Activated CD4-positive, alpha-beta T cell treated with anti-CD3 and anti-CD28 coated beads, Interleukin-2, amount 50 U/mL, for 16 hours (primary cell): Measurements from ENCODE around the gene TMCC1.
"Not testable (repeated sequence)": the region's sequence is repeated elsewhere in the genome, so short reads cannot be mapped to it uniquely, and the experiment has no call there.

Experiments
- DNase-seq: peaks from one replicate; pipeline ENCODE4 v3.0.0-alpha.2; 2020

Gene TMCC1

DNA sequence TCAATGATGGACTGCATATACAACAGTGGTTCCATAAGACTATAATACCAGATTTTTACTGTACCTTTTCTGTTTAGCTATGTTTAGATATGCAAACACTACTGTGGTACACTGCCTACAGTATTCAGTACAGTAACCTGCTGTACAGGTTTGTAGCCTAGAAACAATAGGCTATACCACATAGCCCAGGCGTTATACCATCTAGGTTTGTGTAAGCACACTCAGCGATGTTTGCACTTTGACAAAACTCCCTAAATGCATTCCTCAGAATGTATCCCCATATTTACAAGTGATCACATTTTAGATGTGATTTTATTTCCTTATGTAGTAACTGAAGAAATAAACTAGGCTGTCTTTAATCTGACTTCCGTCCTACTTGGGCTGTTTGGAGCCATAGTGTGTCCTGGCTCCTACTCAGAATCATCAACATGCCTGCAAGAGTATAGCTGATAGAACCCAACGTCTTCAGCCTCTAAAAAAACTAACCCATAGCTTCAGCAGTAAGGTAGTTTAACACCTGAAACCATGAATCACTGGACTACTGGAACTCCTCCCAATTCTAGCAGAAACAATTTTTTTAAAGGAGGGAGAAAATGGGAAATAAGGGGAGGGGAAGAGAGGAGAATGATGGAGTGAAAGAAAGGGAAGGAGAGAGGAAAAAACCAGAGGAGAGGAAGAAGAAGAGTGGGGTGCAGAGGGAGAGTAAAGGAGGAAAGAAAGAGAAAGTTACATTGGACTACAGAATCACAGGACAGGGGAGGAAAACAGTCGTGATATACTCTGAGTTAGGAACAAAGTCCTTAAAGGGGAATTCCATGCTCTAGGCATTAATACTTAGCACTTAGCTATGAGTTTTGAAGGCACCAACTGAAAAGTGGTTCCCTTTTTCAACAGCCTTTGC lies 219.4 kb downstream of the TMCC1 start:
- DNase-seq, result no peak

DNA sequence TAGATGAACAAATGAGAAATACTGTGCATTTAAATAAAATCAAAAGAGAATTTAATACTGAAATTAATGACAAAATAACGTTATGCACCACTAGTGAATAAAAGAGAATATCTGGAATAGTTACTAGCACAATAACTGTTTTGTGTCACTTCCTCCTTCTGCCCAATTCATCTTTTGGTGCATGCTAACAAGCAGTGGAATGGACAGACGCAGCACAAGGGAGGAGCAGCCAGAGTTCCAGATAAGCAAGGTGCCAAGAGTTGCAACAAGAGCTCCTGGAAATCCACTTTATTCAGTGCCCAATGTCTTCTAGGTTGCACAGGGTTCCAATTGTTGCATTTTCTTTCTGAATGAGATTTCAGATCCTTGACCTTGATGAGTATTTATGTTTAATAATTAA lies 220.5 kb downstream of the TMCC1 start:
- DNase-seq, result no peak

DNA sequence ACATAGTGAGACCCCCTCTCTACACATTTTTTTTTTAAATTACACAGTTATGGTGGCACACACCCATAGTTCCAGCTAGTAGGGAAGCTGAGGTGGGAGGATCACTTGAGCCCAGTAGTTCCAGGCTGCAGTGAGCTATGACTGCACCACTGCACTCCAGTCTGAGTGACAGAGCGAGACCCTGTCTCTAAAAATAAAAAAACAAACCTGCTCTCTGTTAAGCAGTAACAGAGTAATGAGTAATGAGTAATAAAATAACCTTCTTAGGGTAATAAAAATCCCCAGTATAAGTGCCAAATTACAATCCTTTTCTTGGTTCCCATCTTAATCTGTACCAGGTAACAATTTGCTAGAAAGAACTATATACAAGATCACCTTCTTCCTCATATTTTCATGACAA lies 221.1 kb downstream of the TMCC1 start:
- DNase-seq, result no peak

DNA sequence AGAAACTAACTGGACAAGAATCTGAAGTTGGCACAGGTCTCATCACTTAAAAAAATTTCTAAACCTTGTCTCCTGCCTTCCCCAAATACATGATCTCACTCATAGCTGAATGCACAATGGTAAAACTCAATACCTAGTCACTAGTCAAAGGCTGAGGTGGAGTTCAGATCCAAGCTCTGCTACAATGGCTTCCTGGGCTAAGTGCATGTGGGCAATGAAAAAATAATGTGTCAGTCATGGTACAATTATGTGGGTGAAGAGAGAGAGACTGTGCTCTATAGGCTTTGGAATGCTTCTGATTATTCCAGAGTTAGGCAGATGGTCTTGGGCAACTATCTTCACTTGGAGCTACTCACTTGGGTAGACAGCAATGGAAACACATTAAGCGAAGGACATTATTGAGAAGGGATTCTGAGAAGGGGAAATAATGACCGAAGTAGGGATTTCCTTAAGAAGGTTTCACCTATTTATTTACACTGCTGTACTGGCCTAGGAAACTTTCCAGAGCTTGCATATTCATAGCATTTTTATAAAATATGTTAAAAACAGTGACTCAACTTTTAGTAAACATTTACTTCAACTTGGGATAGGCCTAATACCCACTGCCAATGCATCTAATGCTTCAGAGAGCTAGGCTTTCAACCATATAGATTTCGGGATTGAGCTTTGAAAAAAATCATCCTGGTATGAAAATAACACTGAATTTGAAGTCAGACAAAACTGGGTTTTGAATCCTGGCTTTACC lies 228.3 kb downstream of the TMCC1 start:
- no peak for DNase-seq

DNA sequence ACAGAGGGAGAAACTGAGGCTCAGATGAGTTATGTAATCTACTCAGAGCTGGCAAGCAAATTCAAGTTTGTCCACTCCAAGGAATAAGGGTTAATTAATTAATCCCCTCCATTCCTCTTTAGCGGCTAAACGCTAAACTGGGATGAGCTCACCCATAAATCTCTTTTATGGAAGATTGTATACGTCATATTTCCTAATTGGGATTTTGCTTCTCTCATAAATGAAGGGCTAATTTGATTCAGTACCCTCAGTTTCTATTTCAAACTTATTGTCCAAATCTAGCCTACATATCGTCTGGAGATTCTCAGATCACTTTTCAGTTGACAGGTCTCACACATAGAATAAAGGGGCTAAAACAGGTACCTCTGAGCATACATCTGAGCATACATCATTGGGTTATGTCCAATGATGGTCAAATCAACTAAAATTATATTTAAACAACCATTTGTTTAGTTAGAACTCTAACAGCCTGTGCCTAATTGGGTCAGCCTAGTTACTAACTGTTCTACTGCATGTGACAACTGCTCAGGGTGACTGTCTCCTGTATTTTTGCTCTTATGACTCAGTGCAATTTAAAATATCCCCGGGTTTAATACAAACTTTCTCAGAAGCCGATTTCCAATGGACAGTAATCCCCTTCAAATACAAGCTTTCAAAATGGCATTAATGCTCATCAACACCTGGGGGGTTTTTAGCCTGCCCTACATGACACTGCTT lies 229.4 kb downstream of the TMCC1 start:
- no peak for DNase-seq

DNA sequence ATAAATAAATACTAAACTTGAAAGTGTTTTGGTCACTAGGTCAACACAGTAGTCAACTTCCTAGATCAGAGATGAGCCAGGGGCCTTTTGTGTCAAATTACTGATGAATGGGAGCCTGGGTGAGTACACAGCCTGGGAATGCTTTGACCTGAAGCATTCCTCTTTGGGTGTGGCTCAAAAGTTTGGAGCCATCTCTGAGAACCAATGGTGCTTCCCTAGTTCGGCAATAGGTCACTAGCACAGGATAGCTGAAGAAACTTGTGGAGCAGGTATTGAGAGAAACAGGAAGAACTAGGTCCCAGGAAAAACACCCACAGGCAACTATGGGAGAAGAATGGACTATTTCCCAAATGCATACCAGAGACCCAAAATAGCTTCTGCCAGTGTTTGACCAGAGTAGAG lies 230.5 kb downstream of the TMCC1 start:
- DNase-seq, result no peak

DNA sequence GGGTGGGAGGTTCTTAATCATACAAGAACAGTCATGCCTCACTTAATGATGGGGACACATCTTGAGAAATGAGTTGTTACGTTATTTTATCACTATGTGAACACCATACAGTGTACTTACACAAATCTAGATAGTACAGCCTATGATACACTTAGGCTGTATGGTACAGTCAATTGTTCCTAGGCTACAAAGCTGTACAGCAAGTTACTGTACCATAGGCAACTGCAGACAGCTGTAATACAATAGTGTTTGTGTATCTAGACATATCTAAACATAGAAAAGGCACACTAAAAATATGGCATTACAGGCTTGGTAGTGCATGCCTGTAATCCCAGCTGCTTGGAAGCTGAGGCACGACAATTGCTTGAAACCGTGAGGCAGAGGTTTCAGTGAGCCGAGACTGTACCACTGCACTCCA lies 231.3 kb downstream of the TMCC1 start:
- DNase-seq, result no peak

DNA sequence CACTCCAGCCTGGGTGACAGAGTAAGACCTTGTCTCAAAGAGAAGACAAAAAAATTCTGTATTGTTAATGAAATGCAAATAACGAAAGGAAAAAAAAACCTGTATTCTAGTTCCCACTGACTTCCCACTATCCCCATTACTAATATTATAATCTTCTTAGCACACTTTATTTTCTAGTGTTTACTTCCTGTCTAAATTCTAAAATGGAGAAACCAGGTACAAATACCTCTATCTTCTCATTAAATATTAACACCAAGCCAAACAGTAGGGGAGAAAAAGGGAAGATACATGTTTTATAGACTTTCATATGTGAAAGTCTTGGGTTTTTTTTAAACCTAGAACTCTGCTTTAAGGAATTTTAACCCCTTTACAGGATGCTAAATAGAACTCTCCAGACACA lies 231.7 kb downstream of the TMCC1 start:
- no peak for DNase-seq

DNA sequence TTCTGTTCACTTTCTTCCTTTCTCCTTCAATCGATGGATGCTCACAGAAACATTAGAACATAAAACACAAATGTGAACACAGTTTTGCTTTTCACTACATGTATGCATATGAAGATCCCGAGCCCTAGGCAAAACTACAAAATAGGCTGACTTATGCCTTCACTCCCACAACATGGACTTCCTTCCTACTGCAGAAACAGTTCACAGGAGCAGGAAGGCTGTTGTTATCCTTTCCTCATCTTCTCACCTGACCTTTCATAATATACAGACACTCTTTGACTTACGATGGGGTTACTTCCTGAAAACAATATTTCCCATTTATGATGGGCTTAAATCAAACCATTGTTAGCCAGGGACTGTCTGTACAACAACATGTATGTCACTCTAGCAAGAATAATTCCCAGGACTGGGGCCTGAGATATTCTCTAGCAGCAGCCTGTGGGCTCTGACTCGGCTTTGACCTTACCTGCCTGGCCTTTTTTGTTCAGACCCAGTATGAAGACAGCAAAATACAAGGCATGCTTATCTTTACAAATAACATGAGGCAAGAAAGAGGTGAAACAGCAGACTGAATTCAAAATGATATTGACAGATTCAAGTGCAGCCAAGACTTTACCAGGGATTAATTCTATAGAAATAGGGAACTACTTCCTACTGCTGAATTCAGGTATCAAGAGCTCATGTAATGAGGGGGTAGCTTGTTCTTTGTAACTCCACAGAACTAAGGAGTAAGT lies 235.2 kb downstream of the TMCC1 start:
- no peak for DNase-seq

DNA sequence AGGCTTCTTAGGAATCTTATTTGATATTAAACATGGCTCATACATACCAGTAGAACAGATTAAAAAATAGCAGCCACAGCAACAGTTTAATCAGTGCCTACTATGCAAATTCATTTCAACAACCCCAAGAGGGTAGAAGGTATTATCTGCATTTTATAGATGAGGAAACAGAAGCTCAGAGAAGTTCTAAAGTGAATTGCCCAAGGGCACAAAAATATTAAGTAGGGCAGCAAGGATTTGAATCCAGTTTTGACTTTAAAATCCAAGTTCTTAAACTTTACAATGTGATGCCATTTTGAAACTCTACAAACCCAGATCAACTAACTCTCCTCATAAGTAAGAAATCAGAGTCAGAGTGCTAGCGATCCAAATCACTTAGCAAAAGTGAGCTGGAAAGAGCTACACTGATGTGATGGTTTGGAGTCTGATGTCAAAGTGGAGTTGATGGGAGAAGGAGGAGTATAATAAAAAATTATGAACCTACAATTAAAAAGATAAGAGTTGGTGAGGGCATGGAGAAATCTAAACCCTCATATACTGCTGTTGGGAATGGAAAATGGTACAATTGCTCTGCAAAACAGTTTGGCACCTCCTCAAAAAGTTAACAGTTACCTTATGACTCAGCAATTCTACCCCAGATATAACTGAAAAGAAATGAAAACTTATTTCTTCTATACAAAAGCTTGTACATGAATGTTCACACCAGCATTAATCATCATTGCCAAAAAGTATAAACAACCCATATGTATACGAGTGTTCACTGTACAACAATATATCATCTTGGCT lies 236.1 kb downstream of the TMCC1 start:
- DNase-seq, result peak; percentile 20

DNA sequence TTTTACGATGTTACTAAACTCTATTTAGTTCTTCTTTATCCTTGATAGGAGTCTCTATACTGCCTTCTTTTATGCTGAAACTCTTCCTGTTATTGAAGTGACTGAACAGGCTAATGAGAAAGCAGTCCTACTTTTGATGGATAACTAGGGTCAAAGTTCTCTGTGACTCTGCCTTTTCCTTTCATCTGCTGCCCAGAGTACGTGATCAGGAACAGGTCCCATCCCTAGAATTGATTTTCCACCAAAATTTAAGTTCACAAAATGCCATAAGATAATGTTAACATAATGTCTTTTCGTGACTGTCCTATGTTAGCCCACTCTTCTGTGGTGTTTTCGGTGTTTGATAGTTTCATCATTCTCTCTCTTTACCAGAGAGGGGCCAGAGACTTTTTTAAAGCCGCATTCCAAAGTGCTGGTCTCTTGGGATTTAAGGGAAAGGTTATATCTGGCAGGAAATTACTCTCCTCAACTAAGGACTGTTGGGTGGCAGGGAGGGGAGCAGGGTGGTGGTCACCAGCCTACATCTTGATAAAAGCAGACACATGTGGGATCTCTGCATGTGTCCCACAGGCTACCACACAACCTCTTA lies 236.8 kb downstream of the TMCC1 start:
- no peak for DNase-seq

DNA sequence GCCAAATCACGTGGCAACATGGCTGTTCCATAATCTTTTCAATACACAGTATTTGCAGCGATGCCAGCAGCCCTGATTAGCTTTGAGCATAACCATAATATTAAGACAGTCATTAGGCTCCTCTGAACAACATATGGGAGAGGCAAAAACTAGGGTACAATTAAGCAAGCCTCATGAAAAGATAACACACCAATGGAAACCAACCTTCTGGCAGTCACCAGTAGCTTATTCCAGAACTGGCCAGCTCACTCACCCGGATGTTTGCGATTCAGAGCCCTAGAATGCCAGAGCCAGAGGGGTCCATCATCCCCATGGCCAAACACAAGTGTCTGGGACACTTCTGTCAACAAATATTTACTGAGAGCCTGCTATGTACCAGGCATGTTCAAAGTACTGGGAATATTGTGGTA lies 238.2 kb downstream of the TMCC1 start:
- DNase-seq, result no peak

DNA sequence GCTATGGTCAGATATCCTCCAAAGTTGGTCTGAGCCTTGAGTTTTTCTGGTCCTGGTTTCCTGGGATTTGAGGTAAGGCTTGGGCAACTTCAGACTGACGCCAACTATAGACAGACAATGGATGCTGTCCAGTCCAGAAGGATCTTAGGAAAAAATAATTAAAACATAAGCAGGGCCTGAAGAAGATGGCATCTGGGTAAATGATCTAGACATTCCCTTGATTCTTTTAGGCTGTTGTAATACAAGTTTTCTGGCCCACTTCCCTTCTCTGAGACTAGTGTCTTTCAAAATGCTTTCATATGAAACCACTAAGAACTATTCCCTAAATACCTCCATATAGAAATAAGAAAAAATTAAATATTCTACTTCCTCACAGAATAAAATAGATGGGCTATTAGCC lies 239.4 kb downstream of the TMCC1 start:
- no peak for DNase-seq

DNA sequence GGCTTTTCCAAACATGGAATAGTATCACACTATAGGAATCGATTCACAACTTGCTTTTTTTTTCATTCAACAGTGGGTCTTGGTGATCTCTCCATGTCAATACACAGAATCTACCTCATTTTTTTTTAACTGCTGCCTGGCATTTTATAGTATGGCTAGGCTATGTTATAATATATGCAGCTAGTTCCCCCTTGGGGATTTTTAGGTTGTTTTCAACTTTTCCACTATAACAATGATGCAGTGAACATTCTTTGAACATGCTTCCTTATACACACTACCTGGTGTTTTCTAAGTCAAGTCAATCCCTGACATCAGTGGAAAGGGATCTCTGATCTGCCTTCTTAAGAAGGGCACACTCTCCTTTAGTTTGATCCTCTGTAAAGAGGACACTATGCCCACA lies 240.5 kb downstream of the TMCC1 start:
- DNase-seq, result no peak

DNA sequence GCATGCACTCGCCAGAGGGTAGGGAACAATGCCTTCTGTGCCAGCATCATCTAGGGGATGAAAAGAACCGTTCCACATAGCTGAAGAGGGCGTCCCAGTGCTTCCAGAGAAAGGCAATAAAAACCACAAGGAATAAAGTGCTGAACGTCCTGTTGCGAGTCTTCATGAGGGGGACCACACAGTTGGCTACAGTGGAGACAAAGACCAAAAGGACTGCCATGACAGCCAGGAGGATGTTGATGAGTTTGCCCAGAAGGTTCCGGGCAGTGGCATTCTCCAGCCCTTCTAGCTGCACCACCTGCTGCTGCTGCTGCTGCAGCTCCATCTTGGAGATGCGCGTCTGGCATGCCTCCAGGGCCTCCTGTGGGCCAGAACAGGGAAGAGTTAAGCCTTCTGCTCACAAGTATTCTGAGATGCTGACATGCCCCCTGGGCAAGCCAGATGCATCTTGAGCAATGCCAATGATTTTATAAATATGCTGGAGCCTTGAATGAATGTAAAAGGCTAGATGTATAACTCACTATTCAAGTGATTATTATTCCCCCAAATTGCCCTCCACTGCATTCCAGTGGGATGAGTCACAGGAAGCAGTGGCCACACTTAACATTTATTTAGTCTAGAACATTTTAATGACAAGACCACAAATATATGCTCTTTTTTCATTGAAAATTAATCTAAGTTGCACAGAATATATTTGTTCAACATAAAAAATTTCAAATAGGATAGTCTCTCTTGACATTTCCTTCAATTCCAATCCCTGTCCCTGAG lies 241.9 kb downstream of the TMCC1 start:
- no peak for DNase-seq

DNA sequence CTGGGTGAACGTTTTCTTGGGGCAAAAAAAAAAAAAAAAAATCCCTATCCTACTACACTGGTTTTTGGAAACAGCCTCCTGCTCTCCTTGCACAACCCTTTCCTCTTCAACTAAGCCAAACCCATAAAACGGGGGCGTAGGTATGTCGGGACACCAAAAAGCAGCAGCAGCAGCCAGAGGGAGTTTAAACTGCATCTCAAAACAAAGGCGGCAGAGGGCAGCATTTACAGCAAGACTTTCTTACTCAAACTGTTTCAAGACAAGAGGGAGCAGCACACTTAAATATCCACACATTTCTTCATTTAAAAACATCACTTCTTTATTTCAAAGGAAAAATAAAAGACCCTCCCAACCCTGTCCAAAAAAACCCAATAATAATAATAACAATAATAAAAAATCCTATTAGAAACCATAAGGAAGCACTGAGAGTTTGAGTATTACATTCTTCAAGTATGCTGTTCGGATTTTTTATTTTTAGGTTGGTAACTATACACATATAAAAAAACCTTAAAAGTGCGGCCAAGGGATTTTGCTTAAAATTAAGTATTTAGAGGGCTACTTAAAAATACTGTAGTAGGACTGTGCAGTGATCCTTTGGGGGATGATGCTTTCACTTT lies 243.1 kb downstream of the TMCC1 start:
- peak; percentile 63 for DNase-seq

DNA sequence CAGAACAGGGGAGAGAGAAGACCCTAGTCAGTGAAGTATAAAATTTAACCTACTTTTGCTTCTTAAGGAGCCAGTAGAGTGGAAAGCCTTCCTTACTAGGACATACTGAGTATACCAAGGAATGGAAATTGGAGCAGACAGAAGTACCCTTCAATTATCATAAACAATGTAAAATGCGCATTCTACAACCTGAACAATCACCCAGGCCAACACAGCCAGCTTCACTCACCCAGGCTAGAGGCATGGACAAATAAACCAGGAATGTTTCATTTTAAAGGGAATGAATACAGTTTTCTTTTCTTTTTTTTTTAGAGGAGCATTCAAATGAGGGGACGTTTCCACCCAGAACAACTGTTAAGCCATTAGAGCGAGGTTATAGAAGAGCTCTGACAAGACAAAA lies 245.1 kb downstream of the TMCC1 start:
- no peak for DNase-seq

DNA sequence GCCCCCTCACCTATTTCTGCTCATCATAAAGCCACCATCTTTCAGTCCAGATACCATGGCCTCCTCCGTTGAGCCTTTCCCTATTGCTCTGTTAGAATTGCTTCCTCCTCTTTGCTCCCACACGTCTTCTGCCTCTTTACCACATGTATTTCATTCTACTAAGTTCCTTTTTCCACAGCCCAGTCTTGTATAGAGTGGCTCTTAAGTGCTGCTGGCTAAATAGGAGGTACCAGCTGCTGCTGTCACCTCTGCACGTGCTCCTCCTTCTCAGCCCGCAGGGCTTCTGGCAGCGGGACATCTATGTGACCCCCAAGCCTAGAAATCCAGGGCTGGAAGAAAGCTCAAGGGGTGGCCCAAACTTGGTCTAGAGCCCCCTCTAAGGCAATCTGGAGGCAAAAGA lies 248.2 kb downstream of the TMCC1 start:
- DNase-seq, result no peak

DNA sequence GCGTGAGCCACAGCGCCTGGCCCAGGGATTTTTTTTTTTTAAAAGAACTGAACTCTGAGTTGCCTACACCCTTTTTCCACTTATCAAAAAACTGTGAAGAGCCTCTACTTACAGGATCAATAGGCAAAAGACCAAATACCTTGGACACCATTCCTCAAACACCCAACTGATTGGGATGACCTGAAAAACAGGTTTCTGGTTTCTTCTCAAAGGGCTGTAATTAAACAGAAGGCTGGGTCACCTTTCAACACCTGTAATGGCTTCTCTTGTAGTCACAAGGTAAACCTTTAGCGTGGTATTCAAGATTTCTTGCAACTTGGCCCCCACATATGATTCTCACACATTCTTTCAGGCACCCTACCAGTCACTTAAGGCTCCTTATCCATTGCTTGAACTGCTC lies 248.7 kb downstream of the TMCC1 start:
- DNase-seq, result no peak

DNA sequence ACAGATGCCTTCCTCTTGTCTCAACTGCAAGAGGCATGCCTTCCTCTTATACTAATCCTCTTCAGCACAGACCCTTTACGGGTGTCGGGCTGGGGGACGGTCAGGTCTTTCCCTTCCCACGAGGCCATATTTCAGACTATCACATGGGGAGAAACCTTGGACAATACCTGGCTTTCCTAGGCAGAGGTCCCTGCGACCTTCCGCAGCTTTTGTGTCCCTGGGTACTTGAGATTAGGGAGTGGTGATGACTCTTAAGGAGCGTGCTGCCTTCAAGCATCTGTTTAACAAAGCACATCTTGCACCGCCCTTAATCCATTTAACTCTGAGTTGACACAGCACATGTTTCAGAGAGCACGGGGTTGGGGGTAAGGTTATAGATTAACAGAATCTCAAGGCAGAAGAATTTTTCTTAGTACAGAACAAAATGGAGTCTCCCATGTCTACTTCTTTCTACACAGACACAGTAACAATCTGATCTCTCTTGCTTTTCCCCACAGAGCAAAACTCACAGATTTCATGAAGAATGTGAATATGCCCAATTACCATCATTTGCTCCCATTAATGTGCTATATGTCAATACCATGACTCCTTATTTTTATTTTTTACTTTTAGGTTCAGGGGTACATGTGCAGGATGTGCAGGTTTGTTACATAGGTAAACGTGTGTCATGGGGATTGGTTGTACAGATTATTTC lies 251.8 kb downstream of the TMCC1 start:
- not testable (repeated sequence) for DNase-seq
